ENCODE results near the gene ZNF335.

Gene ZNF335

GRCh38 chr20:45943613-45944012 is 28.4 kb downstream of the ZNF335 start:
- no peak for DNase-seq (ENCODE audit: low read depth)
- TF ChIP-seq CTCF (conservative IDR thresholded peaks at IDR 0.05; ENCODE audit: low read length), result no peak

GRCh38 chr20:45940469-45940868 is 31.5 kb downstream of the ZNF335 start:
- no peak for DNase-seq (ENCODE audit: low read depth)
- no peak for TF ChIP-seq CTCF (conservative IDR thresholded peaks at IDR 0.05; ENCODE audit: low read length)
- no peak overlapping the region for H3K4me3 ChIP-seq (ENCODE audit: low read length)

More at GRCh38 chr20:45943613-45944012, 28.4 kb downstream of the ZNF335 start:
- no peak overlapping the region for H3K4me3 ChIP-seq (ENCODE audit: low read length)

GRCh38 chr20:45940053-45940452 is 31.9 kb downstream of the ZNF335 start:
- DNase-seq (ENCODE audit: low read depth), result no peak
- no peak for TF ChIP-seq CTCF (conservative IDR thresholded peaks at IDR 0.05; ENCODE audit: low read length)
- H3K4me3 ChIP-seq (ENCODE audit: low read length), result no peak overlapping the region

GRCh38 chr20:45938727-45939438 is 33.1 kb downstream of the ZNF335 start:
- DNase-seq (ENCODE audit: low read depth), result no peak
- TF ChIP-seq CTCF (conservative IDR thresholded peaks at IDR 0.05; ENCODE audit: low read length), result no peak
- H3K4me3 ChIP-seq (ENCODE audit: low read length), result no peak overlapping the region

- no peak for TF ChIP-seq CTCF (conservative IDR thresholded peaks at IDR 0.05; ENCODE audit: low read length)
- DNase-seq (ENCODE audit: low read depth), result no peak
- no peak overlapping the region for H3K4me3 ChIP-seq (ENCODE audit: low read length)
Measured at GRCh38 chr20:45937765-45938164, 34.2 kb downstream of the ZNF335 start.

GRCh38 chr20:45935416-45936046 is 36.5 kb downstream of the ZNF335 start:
- no peak for TF ChIP-seq CTCF (conservative IDR thresholded peaks at IDR 0.05; ENCODE audit: low read length)
- peak; percentile 33 for DNase-seq (ENCODE audit: low read depth)
- peak overlapping the region; percentile 87 for H3K4me3 ChIP-seq (ENCODE audit: low read length)
